NB4 (cell line): ENCODE data around the gene SUGP1.

ENCODE experiments used
- POLR2A ChIP-seq: IDR thresholded peaks from 2 replicates; pipeline ENCODE4 v1.6.1; 2011; ENCODE audit warnings: mild to moderate bottlenecking; ENCODE audit not compliant: insufficient read length; ENCODE audit errors: extremely low read depth
- TF ChIP-seq, protein P1 (sequence below): IDR thresholded peaks from one replicate; pipeline ENCODE4 v1.5.1; 2012; ENCODE audit warnings: low read depth, low read length

DNA sequence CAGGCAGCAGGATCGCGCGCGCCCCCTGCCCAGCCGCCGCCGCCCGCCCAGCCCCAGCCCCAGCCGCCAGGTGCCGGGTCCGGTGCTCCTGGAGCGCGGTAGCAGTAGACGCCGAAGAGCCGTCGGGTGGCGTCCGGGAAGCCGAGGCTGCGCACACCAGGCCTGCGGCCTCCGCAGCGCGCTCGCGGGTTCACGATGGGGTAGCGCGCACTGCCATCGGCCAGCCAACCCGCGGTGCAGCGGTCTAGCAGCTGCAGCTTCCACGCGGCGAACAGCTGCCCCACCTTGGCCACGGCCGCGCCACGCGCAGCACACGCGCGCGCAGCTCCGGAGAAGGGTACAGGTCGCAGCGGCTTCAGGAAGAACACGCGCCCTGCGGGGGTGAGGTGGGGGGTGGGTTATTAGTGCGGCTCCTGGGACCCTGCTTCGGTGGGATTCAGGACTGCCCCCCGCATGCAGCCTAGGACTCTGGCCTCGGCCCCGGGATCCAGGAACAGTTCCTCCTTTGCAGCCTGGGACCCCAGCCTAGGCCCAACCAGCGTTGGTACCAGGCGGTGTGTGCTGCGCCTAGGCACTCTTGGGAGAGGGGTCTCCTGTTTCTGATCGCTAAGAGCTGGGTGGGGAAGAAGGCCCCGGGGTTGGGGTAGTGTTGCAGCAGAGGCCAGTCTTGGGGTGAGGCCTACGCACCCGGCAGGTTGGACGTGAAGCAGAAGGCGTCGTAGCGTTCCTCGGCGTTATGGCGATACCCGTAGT, 62.3 kb downstream of the SUGP1 start:
- TF ChIP-seq, protein P1, sequence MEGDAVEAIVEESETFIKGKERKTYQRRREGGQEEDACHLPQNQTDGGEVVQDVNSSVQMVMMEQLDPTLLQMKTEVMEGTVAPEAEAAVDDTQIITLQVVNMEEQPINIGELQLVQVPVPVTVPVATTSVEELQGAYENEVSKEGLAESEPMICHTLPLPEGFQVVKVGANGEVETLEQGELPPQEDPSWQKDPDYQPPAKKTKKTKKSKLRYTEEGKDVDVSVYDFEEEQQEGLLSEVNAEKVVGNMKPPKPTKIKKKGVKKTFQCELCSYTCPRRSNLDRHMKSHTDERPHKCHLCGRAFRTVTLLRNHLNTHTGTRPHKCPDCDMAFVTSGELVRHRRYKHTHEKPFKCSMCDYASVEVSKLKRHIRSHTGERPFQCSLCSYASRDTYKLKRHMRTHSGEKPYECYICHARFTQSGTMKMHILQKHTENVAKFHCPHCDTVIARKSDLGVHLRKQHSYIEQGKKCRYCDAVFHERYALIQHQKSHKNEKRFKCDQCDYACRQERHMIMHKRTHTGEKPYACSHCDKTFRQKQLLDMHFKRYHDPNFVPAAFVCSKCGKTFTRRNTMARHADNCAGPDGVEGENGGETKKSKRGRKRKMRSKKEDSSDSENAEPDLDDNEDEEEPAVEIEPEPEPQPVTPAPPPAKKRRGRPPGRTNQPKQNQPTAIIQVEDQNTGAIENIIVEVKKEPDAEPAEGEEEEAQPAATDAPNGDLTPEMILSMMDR: no peak
- no peak for TF ChIP-seq POLR2A
